ENCODE measurements around the gene IQGAP3. TPM values are rescaled to one million over a fixed set of nuclear protein-coding genes. Genes with fewer than 3 reads are reported as not detected.

IQGAP3 gene
- total and polyA plus RNA-seq, 7 donors: 0.55 to 11.2 (median 0.76) TPM; not detected in 1

DNA sequence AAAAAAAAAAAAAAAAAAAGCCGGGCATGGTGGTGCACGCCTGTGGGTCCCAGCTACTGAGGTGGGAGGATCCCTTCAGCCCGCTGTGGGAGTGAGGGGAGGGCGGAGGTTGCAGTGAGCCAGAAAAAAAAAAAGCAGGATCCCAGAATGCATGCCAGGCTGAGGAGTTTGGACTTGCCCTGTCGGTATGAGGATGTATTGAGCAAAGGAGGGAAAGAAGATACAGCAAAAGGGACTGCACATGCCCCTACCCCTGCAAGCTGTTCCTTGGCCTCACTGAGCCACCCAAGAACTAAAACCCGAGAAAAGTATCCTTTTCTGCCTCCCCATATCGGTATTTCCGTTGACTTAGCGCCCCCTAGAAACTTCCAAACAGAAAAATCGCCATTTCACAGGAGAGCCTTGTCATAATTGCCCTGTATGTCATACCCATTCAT lies 30.2 kb upstream of the IQGAP3 start:
- TF ChIP-seq POLR2AphosphoS5 (IDR thresholded peaks at IDR 0.05): no peak
- TF ChIP-seq, protein P1, sequence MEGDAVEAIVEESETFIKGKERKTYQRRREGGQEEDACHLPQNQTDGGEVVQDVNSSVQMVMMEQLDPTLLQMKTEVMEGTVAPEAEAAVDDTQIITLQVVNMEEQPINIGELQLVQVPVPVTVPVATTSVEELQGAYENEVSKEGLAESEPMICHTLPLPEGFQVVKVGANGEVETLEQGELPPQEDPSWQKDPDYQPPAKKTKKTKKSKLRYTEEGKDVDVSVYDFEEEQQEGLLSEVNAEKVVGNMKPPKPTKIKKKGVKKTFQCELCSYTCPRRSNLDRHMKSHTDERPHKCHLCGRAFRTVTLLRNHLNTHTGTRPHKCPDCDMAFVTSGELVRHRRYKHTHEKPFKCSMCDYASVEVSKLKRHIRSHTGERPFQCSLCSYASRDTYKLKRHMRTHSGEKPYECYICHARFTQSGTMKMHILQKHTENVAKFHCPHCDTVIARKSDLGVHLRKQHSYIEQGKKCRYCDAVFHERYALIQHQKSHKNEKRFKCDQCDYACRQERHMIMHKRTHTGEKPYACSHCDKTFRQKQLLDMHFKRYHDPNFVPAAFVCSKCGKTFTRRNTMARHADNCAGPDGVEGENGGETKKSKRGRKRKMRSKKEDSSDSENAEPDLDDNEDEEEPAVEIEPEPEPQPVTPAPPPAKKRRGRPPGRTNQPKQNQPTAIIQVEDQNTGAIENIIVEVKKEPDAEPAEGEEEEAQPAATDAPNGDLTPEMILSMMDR (IDR thresholded peaks at IDR 0.05): no peak
- no peak for TF ChIP-seq EP300 (IDR thresholded peaks at IDR 0.05)
- TF ChIP-seq POLR2A (IDR thresholded peaks at IDR 0.05): no peak
- 32 to 41% methylated on average over 10 of the region's 10 CpGs for WGBS, 2 donors
- H3K4me3 ChIP-seq: no peak overlapping the region
- H3K27me3 ChIP-seq: no peaks in the 10 kb centered on the region
- no peak for DNase-seq
- peaks cover 0 to 13% (median 5%) of the 10 kb centered on the region in 4 donors for H3K36me3 ChIP-seq
- H3K9me3 ChIP-seq: no peaks in the 10 kb centered on the region
- intact Hi-C loops (cut with DNase I): no loop called here
- peaks cover 0 to 20% (median 19%) of the 10 kb centered on the region in 4 donors for H3K4me1 ChIP-seq
- H3K27ac ChIP-seq: no peak overlapping the region

DNA sequence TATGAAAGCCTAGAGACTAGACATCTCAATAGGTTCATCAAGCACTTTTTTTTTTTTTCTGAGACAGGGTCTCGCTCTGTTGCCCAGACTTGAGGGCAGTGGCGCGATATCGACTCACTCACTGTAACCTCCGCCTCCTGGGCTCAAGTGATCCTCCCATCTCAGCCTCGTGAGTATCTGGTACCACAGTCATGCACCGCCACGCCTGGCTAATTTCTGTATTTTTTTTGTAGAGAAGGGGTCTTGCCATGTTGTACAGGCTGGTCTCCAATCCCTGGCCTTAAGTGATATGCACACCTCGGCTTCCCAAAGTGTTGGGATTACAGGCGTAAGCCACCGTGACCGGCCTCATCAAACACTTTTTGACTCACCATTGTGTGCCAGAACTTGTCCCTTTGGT lies 29.5 kb upstream of the IQGAP3 start:
- TF ChIP-seq POLR2AphosphoS5 (IDR thresholded peaks at IDR 0.05) (no peak), EP300 (IDR thresholded peaks at IDR 0.05) (no peak), POLR2A (IDR thresholded peaks at IDR 0.05) (no peak)
- TF ChIP-seq, protein P1 (IDR thresholded peaks at IDR 0.05): no peak
- Histone ChIP-seq H3K36me3 (peaks cover 0 to 20% (median 5%) of the 10 kb centered on the region in 4 donors), H3K27me3 (no peaks in the 10 kb centered on the region), H3K9me3 (no peaks in the 10 kb centered on the region), H3K27ac (peak overlapping the region; percentile 79 to 84 (median 82)), H3K4me1 (peaks cover 0 to 20% (median 18%) of the 10 kb centered on the region in 4 donors), H3K4me3 (peak overlapping the region; percentile 65 to 73 (median 65))
- no peak for DNase-seq
- WGBS, 2 donors: 71 to 72% methylated on average over 12 of the region's 12 CpGs
- intact Hi-C loops (cut with DNase I): loop anchor here (2.0 kb wide), 2 partner anchors 121 to 145 kb away; no protein-coding TSS in a partner anchor

DNA sequence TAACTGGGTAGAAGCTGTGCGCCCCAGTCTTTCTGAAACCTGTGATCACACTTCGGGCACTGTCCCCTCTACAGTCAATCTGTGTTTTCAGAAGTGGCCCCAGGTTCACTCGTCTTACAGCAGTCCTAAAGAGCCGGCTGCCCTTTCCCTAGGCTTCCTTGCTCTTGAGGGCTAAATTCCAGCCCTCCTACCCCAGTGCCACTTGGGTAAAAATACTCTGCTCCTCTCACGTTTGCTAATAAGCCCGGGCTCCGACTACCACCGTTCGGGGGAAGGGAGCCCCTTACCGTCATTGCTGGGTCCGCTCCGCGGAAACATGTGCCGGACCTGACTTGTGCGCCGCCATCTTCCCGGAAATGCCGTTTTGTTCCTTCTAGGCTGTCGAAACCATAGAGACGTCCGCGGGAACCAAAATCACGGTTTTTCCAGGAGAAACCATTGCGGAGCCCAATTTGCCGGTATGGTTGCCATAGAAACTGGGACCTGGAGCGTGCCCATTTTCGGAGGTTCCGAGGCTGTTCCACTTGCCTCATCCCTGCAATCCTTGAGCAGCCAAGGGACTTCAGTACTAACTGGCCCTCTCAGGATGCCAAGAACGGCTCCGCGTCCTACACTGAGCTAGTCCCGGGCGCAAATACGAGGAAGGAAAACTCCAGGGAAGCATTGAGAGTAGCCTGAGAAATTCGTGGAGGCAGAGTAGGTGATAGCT lies 28.9 kb upstream of the IQGAP3 start, which contains the start of gene GPATCH4:
GPATCH4 (minus strand) TSS at position 358 of the 709 bp plus-strand sequence.
- peaks cover 0 to 26% (median 8%) of the 10 kb centered on the region in 4 donors for H3K36me3 ChIP-seq
- intact Hi-C loops (cut with DNase I): loop anchor here (2.0 kb wide), 2 partner anchors 120 to 144 kb away; no protein-coding TSS in a partner anchor
- H3K4me3 ChIP-seq: peak within 1 kb of the TSS; percentile 65 to 73 (median 65)
- DNase-seq: peak; percentile 91
- no peaks in the 10 kb centered on the region for H3K9me3 ChIP-seq
- WGBS, 2 donors: 0% methylated on average over 35 of the region's 35 CpGs
- H3K27me3 ChIP-seq: no peaks in the 10 kb centered on the region
- TF ChIP-seq POLR2A (IDR thresholded peaks at IDR 0.05) (no peak), POLR2AphosphoS5 (IDR thresholded peaks at IDR 0.05) (peak in 3 of 4 donors; percentile 62 to 70 (median 70)), EP300 (IDR thresholded peaks at IDR 0.05) (peak in 2 of 4 donors; percentile 4 to 8)
- TF ChIP-seq, protein P1 (IDR thresholded peaks at IDR 0.05): no peak
- H3K27ac ChIP-seq: peak within 1 kb of the TSS; percentile 79 to 84 (median 82)
- peaks cover 0 to 20% (median 18%) of the 10 kb centered on the region in 4 donors for H3K4me1 ChIP-seq

DNA sequence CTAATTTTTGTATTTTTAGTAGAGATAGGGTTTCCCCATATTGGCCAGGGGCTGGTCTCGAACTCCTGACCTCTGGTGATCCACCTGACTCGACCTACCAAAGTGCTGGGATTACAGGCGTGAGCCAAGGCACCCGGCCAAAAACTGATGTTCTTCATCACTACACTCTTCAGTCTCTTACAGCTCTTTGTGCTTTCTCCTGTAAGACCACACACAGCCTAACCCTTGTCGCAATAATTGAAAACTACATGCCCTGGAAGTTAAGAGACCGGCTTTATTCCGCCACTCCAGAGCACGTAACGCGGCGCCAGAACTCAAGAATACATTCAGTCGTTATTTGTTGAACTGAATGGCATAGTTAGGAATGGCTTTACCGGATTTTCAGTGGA lies 28.4 kb upstream of the IQGAP3 start:
- TF ChIP-seq POLR2A (IDR thresholded peaks at IDR 0.05) (no peak), POLR2AphosphoS5 (IDR thresholded peaks at IDR 0.05) (no peak), EP300 (IDR thresholded peaks at IDR 0.05) (no peak)
- TF ChIP-seq, protein P1 (IDR thresholded peaks at IDR 0.05): no peak
- peaks cover 0 to 20% (median 18%) of the 10 kb centered on the region in 4 donors for H3K4me1 ChIP-seq
- no peaks in the 10 kb centered on the region for H3K27me3 ChIP-seq
- DNase-seq: no peak
- H3K27ac ChIP-seq: peak overlapping the region; percentile 79 to 84 (median 82)
- H3K36me3 ChIP-seq: peaks cover 0 to 32% (median 11%) of the 10 kb centered on the region in 4 donors
- no peaks in the 10 kb centered on the region for H3K9me3 ChIP-seq
- peak overlapping the region; percentile 65 to 73 (median 65) for H3K4me3 ChIP-seq
- intact Hi-C loops (cut with DNase I): loop anchor here (2.0 kb wide), 2 partner anchors 120 to 144 kb away; no protein-coding TSS in a partner anchor
- 2% methylated on average over 13 of the region's 13 CpGs for WGBS, 2 donors

All from sigmoid colon (tissue), 7 donors.